NCI-H1694 (cell line): ENCODE data around the gene STARD5.
"Not testable (repeated sequence)": the region's sequence is repeated elsewhere in the genome, so short reads cannot be mapped to it uniquely, and the experiment has no call there.

Experiments used
- DNase-seq: peaks from one replicate; lab custom pipeline; 2025; lab: John Stamatoyannopoulos, UW

STARD5 gene

GRCh38 chr15:81337713-81338157, 13.8 kb upstream of the STARD5 start:
- DNase-seq: no peak

DNA sequence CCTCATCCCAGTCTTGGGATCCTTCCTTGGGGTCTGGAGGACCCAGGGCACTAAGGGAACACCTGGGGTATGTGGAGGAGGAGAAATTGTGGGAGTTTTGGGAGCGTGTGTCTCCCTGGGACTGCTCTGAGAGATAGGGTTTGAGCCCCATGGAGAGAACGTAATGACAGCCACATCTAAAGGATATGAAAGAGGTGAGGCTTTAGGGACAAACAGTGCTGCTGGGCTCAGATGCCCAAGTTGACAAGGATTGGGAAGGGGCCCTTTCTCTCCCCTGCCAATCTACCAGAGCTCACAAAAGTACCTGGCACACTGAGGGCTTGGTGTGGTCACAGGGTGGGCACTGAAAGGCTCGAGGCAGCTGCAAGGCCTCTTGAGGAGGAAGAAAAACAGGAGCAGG, 13.3 kb upstream of the STARD5 start:
- no peak for DNase-seq

DNA sequence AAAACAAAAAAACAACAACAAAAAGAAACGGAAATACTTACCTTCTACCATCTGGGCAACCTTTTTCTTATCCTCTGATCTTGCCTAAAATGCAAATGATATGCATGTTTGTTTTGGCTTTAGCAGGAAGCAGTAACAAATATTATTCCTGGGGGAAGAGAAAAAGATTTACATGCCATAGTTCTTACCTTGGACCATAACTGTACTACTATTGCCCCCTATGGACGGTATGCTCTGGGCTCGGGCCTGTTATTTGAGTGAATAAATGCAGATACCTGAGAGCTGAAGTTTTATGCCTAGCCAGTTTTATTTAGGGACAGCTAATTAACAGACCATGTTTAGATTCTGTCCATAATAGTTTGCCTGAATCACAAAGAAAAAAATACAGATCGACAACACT, 12.6 kb upstream of the STARD5 start:
- DNase-seq: no peak

- no peak for DNase-seq
Observed at GRCh38 chr15:81335631-81336030, 11.7 kb upstream of the STARD5 start.

- no peak for DNase-seq
Observed at GRCh38 chr15:81334768-81335435, 11.0 kb upstream of the STARD5 start.

- no peak for DNase-seq
Observed at GRCh38 chr15:81333363-81333762, 9.4 kb upstream of the STARD5 start.

- no peak for DNase-seq
Observed at GRCh38 chr15:81332326-81332725, 8.4 kb upstream of the STARD5 start.

GRCh38 chr15:81331600-81331999, 7.7 kb upstream of the STARD5 start:
- DNase-seq: no peak

GRCh38 chr15:81331141-81331540, 7.2 kb upstream of the STARD5 start:
- DNase-seq: not testable (repeated sequence)

DNA sequence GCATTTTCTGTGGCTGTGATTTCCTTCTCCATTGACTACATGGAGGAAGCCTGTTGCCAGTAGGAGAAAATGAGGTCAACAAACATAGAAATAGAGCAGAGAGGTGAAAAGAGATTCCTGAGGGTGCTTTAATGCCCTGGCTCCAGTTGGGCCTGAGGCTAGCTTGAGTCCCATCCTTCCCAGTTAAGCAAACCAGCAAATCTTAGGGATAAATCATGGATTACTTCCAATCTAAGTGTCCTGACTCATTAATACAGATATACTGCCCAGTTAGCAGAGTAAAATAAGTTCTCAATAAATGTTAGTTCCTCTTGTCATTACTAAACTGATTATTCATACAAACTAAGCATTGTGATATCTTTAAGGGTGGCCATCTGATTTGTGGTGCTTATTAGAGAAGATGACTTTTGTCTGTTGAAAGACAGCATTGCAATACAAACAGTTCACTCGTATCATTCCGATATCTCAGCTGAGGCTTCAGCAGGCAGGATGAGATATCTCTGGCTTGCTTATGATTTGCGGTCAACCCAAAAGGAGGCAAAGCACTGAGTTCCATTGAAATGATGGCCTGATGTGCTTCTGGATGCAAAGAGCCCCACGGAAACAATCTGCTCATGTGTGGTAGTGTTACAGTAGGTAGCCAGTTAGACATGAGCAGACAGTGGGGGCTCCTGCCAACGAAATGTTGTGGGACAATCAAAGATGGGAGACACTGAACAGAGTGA, 6.6 kb upstream of the STARD5 start:
- DNase-seq: no peak

GRCh38 chr15:81329446-81329845, 5.5 kb upstream of the STARD5 start:
- DNase-seq: no peak

DNA sequence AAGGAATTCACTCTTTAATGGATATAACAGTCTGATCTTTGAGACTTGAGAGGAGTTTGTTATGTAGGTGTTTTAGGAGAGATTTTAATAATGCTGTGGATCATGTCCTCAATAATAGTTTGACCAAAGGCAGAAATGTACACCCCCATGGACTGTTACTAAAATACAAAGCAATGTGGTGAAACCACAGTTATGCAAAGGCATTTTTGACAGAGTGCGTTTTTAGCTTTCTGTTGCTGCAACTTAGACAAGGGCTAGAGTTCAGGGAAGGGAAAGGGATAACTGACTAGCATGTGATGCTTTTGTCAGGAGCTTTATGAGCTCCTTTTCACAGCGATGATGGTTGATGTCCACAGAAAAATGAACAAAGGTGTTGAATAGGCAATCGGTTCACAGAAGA, 3.6 kb upstream of the STARD5 start:
- no peak for DNase-seq

DNA sequence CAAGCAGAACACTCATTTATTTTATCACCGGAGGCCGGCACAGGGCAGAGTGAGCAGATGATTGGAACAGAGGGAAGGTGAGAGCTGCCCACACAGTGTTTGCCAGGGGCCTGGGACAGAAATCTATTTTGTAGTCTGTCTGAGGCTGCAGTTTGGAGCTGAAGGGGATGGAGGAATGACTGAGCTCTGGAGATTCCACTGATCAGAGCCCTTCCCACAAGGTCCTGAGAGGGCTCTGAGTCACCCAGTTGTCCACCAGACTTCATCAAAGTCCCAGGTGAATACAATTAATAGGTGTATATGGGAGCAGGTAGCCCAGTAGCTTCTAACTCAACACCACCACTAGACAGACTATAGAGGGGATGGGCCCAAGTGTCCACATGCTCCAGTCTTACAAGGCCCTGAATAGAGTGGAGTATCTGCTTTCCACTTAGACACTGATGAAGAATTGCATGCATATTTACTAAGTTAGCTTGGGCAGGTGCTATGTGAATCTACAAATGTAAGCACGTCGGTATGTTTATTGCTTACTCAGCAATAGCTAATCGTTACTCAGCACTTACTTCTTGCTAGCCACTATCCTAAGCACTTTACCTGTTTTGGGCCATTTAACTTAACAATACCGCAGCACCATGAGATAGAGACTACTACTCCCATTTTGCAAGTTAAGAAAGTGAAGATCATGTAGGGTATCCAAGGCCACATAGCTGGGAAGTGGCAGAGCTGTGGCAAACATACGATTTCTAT, 2.7 kb upstream of the STARD5 start:
- no peak for DNase-seq

DNA sequence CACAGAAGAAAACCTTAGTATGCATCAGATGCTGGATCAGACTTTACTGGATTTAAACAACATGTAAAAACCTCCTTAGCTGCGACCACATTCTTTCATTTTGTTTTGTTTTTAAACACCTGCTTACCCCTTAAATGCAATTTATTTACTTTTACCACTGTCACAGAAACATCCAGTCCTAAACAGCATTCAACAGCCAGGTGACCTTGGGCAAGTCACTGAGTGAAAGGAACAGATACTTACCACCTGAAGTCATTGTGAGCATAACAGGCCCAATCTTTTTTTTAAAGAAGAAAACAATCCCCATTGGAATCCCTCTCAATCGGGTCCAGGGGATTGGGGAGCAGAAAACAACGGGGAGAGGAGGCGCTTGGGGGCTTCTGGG, 390 bp downstream of the STARD5 start:
- no peak for DNase-seq

DNA sequence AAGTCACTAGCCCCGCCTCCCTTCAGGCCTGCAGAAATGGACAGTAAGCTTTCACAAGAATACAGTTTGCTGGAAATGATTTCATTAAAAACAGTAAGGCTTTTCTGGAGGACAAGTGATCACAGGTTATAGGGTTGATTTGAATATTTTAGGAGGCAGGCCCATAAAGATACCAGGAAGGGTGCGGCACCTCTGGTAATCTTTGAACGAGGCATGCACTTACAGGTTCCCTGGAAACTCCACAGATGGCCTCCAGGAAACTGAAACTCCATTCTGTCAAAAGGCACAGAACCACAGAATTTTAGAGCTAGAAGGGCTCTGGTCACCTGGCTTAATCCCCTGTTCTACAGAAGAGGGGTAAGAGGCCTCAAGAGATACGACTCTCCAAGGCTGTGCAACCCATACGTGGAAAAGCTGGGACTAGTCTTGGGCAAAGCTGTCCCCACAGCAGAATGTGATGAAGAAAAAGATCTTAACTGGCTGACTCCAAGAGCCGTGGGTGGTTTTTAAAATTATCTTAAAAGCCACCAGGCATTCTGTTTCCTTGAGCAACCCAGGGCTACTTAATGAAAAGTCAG, 1.2 kb downstream of the STARD5 start:
- DNase-seq: no peak

GRCh38 chr15:81321667-81322066, 2.3 kb downstream of the STARD5 start:
- DNase-seq: no peak

DNA sequence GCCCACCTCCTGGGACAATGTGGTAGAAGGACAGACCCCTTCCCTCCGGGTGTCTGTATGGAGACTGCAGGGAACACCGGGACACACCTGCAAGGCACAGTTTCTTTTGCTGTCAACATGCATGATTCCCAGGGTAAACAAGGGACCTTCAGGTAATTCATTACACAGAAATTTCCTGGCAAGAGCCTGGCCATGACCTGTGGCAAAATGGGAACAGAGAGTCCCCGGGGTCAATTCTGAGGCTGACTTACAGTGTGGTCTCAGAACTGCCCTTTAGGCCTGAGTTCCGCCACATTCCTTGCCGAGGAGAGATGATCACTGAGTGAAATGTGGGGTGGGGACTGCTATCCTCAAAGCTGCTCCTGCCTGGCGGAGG, 6.3 kb downstream of the STARD5 start:
- DNase-seq: no peak

GRCh38 chr15:81316267-81316666, 7.7 kb downstream of the STARD5 start:
- no peak for DNase-seq

DNA sequence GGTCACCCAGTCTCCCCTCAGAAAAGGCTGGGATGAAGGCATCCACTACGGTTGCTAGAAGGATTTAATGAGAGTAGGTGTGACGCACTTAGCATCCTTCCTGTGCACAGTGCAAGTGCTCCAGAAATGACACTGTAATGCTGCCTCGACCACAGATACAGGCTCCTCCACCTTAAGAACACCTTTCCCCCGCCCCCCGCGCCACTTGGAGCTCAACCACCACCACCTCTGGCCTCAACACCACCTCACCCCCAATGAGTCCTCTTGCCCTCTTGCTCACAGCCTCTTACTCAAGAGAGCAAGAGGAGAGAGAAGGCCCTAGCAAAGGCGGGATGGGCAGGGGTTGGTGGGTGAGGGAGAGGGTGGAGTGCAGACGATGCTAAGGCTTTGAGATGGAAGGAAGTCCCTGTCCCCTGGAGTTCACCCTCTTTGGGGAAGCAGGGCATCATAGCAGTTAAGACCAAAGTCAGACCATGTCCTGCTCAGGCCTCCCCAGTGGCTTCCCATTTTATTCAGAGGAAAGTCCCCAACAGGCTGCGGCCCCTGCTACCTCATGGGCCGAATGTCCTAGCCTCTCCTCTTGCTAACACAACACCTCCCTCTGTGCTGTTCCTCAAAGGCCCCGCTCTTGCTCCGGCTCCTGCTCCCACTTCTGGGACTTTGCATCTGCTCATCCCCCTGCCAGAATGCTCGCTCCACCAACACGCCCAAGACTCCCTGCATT, 8.3 kb downstream of the STARD5 start:
- DNase-seq: no peak

DNA sequence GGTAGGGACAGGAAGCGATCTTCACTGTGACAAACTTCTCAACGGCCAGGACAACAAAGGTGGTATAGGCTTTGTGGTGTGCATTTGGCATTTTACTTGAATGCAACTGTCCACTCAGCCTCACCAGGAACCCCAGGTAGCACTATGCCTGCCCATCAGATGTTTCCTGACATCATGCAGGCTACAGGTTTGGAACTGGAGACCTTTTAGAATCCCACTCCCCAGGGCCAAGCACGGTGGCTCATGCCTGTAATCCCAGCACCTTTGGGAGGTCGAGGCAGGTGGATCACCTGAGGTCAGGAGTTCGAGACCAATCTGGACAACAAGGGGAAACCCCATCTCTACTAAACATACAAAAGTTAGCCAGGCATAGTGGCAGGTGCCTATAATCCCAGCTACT, 9.6 kb downstream of the STARD5 start:
- DNase-seq: no peak

DNA sequence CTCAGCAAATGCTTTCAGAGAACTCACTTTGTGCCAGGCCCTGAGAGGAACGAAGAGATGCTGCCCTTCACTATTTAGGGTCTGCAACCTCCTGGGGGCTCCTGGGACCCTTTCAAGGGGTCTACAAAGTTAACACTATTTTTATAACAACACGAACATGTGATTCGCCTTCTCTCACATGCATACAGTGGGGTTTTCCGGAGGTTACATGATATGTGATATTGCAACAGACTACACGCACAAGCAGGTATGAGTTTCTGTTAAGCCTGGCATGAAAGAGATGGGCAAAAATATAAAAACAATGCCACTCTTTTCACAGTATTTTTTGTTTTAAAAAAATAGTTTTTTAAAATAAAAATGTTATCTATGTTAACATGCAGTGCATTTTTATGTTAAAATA, 10.3 kb downstream of the STARD5 start:
- DNase-seq: no peak
